ENCODE data around the gene TLR9. TPM values are rescaled to one million over a fixed set of nuclear protein-coding genes. Genes with fewer than 3 reads are reported as not detected.

Gene TLR9
- polyA plus RNA-seq, 1 of the 3 experiments (the other 2 are of a cell fraction), result 0.12 TPM

DNA sequence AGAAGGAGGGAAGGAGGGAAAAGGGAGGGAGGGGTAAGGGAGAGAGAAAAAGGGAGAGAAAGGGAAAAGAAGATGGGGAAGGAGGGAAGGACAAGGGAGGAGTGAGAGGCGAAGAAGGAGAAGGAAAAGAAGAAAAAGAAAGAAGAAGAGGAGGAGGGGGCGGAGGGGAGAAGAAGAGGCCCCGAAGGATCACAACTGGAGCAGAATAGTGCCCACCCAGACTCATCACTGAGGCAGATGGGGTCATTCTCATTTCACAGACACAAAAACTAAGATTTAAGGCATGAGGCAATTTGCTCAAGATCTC, 30.2 kb downstream of the TLR9 start:
- Histone ChIP-seq H4K20me1 (ENCODE audit: insufficient read depth) (no peaks in the 10 kb centered on the region), H3K27me3 (ENCODE audit: insufficient read depth) (no peaks in the 10 kb centered on the region), H3K4me1 (ENCODE audit: control insufficient read depth in 1 of 2, insufficient read depth in 2 of 2, low read depth in 1 of 2, low read length in 1 of 2) (peaks cover 12 to 28% of the 10 kb centered on the region in 2 experiments), H3F3A (replicated peaks; ENCODE audit: insufficient read depth) (peaks cover 9% of the 10 kb centered on the region), H3K9ac (no peak overlapping the region), H3K9me2 (no peaks in the 10 kb centered on the region), H3K79me2 (ENCODE audit: insufficient read depth) (peaks cover 23% of the 10 kb centered on the region), H3K27ac (ENCODE audit: low read depth in 2 of 2, low read length in 1 of 2) (no peak overlapping the region), H3K36me3 (replicated peaks in 1 of 2; ENCODE audit: control insufficient read depth in 1 of 2, insufficient read depth in 2 of 2, low read length in 1 of 2) (peaks cover 4 to 5% of the 10 kb centered on the region in 2 experiments), H3K4me3 (ENCODE audit: low read depth in 2 of 2, low read length in 1 of 2) (no peak overlapping the region), H3K4me2 (no peak overlapping the region), H3K9me3 (no peaks in the 10 kb centered on the region), H2AFZ (ENCODE audit: low read depth) (no peak overlapping the region)
- POLR2A ChIA-PET, result no interaction called here
- 88% methylated on average over 3 of the region's 3 CpGs for WGBS (ENCODE audit: low lambda C conversion rate)
- no peak for DNase-seq
- CTCF ChIA-PET, result no interaction called here
- no peak for TF ChIP-seq RXRA (IDR thresholded peaks at IDR 0.05; ENCODE audit: borderline replicate concordance, low read depth)
- TF ChIP-seq RAD21 (IDR thresholded peaks at IDR 0.05; ENCODE audit: low read length), result no peak
- no peak for TF ChIP-seq GABPA (IDR thresholded peaks at IDR 0.05; ENCODE audit: low read depth)
- no peak for TF ChIP-seq EZH2phosphoT487 (IDR thresholded peaks at IDR 0.05; ENCODE audit: borderline replicate concordance, low read depth)

DNA sequence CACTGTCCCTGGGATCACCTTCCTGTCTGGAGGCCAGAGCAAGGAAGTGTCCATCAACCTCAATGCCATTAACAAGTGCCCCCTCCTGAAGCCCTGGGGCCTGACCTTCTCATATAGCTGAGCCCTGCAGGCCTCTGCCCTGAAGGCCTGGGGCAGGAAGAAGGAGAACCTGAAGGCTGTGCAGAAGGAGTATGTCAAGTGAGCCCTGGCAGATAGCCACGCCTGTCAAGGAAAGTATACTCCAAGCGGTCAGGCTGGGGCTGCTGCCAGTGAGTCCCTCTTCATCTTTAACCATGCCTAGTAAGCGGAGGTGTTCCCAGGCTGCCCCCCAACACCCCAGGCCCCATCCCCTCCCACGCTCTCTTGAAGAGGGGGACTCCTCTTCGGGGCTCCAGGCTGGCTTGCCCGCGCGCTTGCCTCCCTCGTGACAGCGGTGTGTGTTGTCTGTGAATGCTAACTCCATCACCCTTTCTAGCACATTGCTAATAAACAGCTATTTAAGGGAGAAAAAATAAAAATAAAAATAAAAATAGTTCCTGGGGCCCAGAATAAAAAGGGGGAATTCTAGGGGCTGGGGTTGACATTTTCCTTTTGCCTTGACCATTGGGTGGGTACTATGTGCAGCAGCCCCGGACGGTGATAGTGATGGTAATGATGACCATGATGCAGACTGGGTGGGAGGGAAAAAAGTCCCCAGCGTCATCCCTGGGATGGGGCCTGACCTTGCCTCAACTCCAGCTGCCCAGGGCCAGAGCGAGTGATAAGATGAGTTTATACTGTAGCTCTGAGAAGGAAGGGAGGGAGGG, 30.8 kb downstream of the TLR9 start:
- WGBS (ENCODE audit: low lambda C conversion rate), result 89% methylated on average over 14 of the region's 14 CpGs
- H3K4me1 ChIP-seq (ENCODE audit: control insufficient read depth in 1 of 2, insufficient read depth in 2 of 2, low read depth in 1 of 2, low read length in 1 of 2), result peaks cover 17 to 34% of the 10 kb centered on the region in 2 experiments

DNA sequence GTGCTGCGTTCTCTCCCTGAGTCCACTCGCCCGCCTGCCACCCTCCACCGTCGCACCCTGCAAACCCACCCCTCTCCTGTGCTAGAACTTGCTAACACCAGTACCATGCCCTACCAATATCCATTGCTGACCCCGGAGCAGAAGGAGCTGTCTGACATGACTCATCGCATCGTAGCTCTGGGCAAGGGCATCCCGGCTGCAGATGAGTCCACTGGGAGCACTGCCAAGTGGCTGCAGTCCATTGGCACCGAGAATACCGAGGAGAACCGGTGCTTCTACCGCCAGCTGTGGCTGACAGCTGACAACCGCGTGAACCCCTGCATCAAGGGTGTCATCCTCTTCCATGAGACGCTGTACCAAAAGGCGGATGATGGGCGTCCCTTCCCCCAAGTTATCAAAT, 32.4 kb downstream of the TLR9 start:
- H3F3A ChIP-seq (replicated peaks; ENCODE audit: insufficient read depth), result peaks cover 9% of the 10 kb centered on the region
- TF ChIP-seq RXRA (IDR thresholded peaks at IDR 0.05; ENCODE audit: borderline replicate concordance, low read depth), result peak; percentile 56; the same call in 1 of the 2 replicates
- peak; percentile 98 for TF ChIP-seq NFIC (IDR thresholded peaks at IDR 0.05; ENCODE audit: borderline replicate concordance)
- no peak for TF ChIP-seq MXI1 (IDR thresholded peaks at IDR 0.05; ENCODE audit: low read depth, low read length)
- no peak for TF ChIP-seq CHD2 (IDR thresholded peaks at IDR 0.05; ENCODE audit: low read length, partially characterized antibody)
- peak; percentile 79 for TF ChIP-seq JUND (IDR thresholded peaks at IDR 0.05)
- TF ChIP-seq TCF12 (IDR thresholded peaks at IDR 0.05), result peak; percentile 88
- peak; percentile 89 for TF ChIP-seq FOSL2 (IDR thresholded peaks at IDR 0.05; ENCODE audit: borderline replicate concordance, low read depth)
- TF ChIP-seq, protein P1, sequence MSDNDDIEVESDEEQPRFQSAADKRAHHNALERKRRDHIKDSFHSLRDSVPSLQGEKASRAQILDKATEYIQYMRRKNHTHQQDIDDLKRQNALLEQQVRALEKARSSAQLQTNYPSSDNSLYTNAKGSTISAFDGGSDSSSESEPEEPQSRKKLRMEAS (IDR thresholded peaks at IDR 0.05; ENCODE audit: low read depth), result 0 out of 2 replicates have a peak, but pooled peaks have one; percentile 51
- TF ChIP-seq, protein P2, sequence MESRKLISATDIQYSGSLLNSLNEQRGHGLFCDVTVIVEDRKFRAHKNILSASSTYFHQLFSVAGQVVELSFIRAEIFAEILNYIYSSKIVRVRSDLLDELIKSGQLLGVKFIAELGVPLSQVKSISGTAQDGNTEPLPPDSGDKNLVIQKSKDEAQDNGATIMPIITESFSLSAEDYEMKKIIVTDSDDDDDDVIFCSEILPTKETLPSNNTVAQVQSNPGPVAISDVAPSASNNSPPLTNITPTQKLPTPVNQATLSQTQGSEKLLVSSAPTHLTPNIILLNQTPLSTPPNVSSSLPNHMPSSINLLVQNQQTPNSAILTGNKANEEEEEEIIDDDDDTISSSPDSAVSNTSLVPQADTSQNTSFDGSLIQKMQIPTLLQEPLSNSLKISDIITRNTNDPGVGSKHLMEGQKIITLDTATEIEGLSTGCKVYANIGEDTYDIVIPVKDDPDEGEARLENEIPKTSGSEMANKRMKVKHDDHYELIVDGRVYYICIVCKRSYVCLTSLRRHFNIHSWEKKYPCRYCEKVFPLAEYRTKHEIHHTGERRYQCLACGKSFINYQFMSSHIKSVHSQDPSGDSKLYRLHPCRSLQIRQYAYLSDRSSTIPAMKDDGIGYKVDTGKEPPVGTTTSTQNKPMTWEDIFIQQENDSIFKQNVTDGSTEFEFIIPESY (IDR thresholded peaks at IDR 0.05; ENCODE audit: borderline replicate concordance, low read depth), result no peak
- no peak for TF ChIP-seq GABPA (IDR thresholded peaks at IDR 0.05; ENCODE audit: low read depth)
- TF ChIP-seq FOXJ3 (CRISPR knock-in tag; IDR thresholded peaks at IDR 0.05), result no peak
- no peak for TF ChIP-seq FOXM1 (IDR thresholded peaks at IDR 0.05; ENCODE audit: low read depth)
- TF ChIP-seq, protein P3, sequence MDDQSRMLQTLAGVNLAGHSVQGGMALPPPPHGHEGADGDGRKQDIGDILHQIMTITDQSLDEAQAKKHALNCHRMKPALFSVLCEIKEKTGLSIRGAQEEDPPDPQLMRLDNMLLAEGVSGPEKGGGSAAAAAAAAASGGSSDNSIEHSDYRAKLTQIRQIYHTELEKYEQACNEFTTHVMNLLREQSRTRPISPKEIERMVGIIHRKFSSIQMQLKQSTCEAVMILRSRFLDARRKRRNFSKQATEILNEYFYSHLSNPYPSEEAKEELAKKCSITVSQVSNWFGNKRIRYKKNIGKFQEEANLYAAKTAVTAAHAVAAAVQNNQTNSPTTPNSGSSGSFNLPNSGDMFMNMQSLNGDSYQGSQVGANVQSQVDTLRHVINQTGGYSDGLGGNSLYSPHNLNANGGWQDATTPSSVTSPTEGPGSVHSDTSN (IDR thresholded peaks at IDR 0.05), result peak; percentile 77
- TF ChIP-seq TAF1 (IDR thresholded peaks at IDR 0.05; ENCODE audit: borderline replicate concordance, low read depth, low read length), result no peak
- TF ChIP-seq EP300 (IDR thresholded peaks at IDR 0.05; ENCODE audit: borderline replicate concordance in 1 of 2, low read depth in 1 of 2, low read length in 1 of 2), result peak in 1 of 2 experiments; percentile 32; a peak in 1 of 4 replicates
- no peak overlapping the region for H3K27ac ChIP-seq (ENCODE audit: low read depth in 2 of 2, low read length in 1 of 2)
- 0 out of 2 replicates have a peak overlapping the region, but pooled peaks have one; percentile 32 for H3K4me2 ChIP-seq
- no peak overlapping the region for H3K9ac ChIP-seq
- peaks cover 1% of the 10 kb centered on the region; the same call in 1 of the 2 replicates for H3K79me2 ChIP-seq (ENCODE audit: insufficient read depth)
- no peaks in the 10 kb centered on the region for H3K36me3 ChIP-seq (replicated peaks in 1 of 2; ENCODE audit: control insufficient read depth in 1 of 2, insufficient read depth in 2 of 2, low read length in 1 of 2)
- DNase-seq, result no peak
- H2AFZ ChIP-seq (ENCODE audit: low read depth), result no peak overlapping the region
- H3K9me2 ChIP-seq, result no peaks in the 10 kb centered on the region
- WGBS (ENCODE audit: low lambda C conversion rate), result 50% methylated on average over 8 of the region's 18 CpGs
- ChIA-PET POLR2A (no interaction called here), CTCF (interaction anchor here (0.8 to 2.1 kb wide), 2 partner anchors 9 to 192 kb away, joined by 4 to 6 read pairs; no protein-coding TSS in a partner anchor)
- H3K9me3 ChIP-seq, result no peaks in the 10 kb centered on the region
- H3K4me3 ChIP-seq (ENCODE audit: low read depth in 2 of 2, low read length in 1 of 2), result no peak overlapping the region
- H3K27me3 ChIP-seq (ENCODE audit: insufficient read depth), result no peaks in the 10 kb centered on the region
- peaks cover 17 to 23% of the 10 kb centered on the region in 2 experiments; a peak in 3 of 4 replicates for H3K4me1 ChIP-seq (ENCODE audit: control insufficient read depth in 1 of 2, insufficient read depth in 2 of 2, low read depth in 1 of 2, low read length in 1 of 2)
- H4K20me1 ChIP-seq (ENCODE audit: insufficient read depth), result no peaks in the 10 kb centered on the region

More for the DNA sequence above, 30.8 kb downstream of the TLR9 start:
- H3K79me2 ChIP-seq (ENCODE audit: insufficient read depth), result peaks cover 17% of the 10 kb centered on the region
- H3F3A ChIP-seq (replicated peaks; ENCODE audit: insufficient read depth), result peaks cover 9% of the 10 kb centered on the region
- ChIA-PET CTCF (no interaction called here), POLR2A (no interaction called here)
- no peak overlapping the region for H3K4me2 ChIP-seq
- H3K9ac ChIP-seq, result no peak overlapping the region
- H3K9me2 ChIP-seq, result no peaks in the 10 kb centered on the region
- H3K27ac ChIP-seq (ENCODE audit: low read depth in 2 of 2, low read length in 1 of 2), result no peak overlapping the region
- no peak overlapping the region for H2AFZ ChIP-seq (ENCODE audit: low read depth)
- H3K36me3 ChIP-seq (replicated peaks in 1 of 2; ENCODE audit: control insufficient read depth in 1 of 2, insufficient read depth in 2 of 2, low read length in 1 of 2), result peaks cover 0 to 4% of the 10 kb centered on the region in 2 experiments
- H3K27me3 ChIP-seq (ENCODE audit: insufficient read depth), result no peaks in the 10 kb centered on the region
- no peak for DNase-seq
- H3K4me3 ChIP-seq (ENCODE audit: low read depth in 2 of 2, low read length in 1 of 2), result no peak overlapping the region
- TF ChIP-seq RFX5 (IDR thresholded peaks at IDR 0.05; ENCODE audit: low read length), result no peak
- 0 out of 2 replicates have a peak, but pooled peaks have one; percentile 26 for TF ChIP-seq NFIC (IDR thresholded peaks at IDR 0.05; ENCODE audit: borderline replicate concordance)
- no peaks in the 10 kb centered on the region for H3K9me3 ChIP-seq
- no peaks in the 10 kb centered on the region for H4K20me1 ChIP-seq (ENCODE audit: insufficient read depth)
